HepG2 (cell line): ENCODE measurements around the gene MAPK8. TPM values are rescaled to one million over a fixed set of nuclear protein-coding genes. Genes with fewer than 3 reads are reported as not detected.

Source experiments
- IKZF4 ChIP-seq: sonication (generic); formaldehyde crosslinking; IDR thresholded peaks from 2 replicates; pipeline ENCODE4 v1.5.1; 2020; ENCODE audit warnings: borderline replicate concordance, mild to moderate bottlenecking, low read depth, missing genetic modification reagents; ENCODE audit errors: not compliant biosample characterization
- ONECUT2 ChIP-seq: sonication (generic); formaldehyde crosslinking; IDR thresholded peaks from 2 replicates; pipeline ENCODE4 v1.4.0; 2020; ENCODE audit warnings: missing genetic modification reagents
- ZBTB38 ChIP-seq: sonication (generic); formaldehyde crosslinking; IDR thresholded peaks from 2 replicates; pipeline ENCODE4 v1.5.1; 2020; ENCODE audit warnings: mild to moderate bottlenecking, missing genetic modification reagents
- ZNF737 ChIP-seq: sonication (generic); formaldehyde crosslinking; IDR thresholded peaks from 2 replicates; pipeline ENCODE4 v1.5.0; 2020; ENCODE audit warnings: missing genetic modification reagents, mild to moderate bottlenecking, borderline replicate concordance
- ZSCAN12 ChIP-seq: sonication (generic); formaldehyde crosslinking; IDR thresholded peaks from 2 replicates; pipeline ENCODE4 v1.9.0; 2021; ENCODE audit warnings: mild to moderate bottlenecking, missing genetic modification reagents
- polyA plus RNA-seq, 8 experiments: library from polyadenylated mRNA; depleted of rRNA in 3 of 8; stranded (reverse) in 7 of 8; unstranded in 1 of 8; fragments of >200 nt; fragmentation: Illumina TruSeq in 4 of 8; extraction: Trizol in 4 of 8; gene quantifications; 2 replicates each; pipeline versions ENCODE4 v1.2.1 to v1.2.3, GENCODE V29; 2011 to 2016; ENCODE audit warnings: low read depth in 4 of 8, missing spikeins in 1 of 8, mixed read lengths in 1 of 8; ENCODE audit not compliant: insufficient read depth in 1 of 8
- total RNA-seq, 5 experiments: library from RNA; depleted of rRNA; stranded (reverse); fragments of >200 nt; fragmentation: Illumina TruSeq; extraction: Trizol; gene quantifications; 2 replicates each; pipeline ENCODE4 v1.2.3, GENCODE V29; 2016; ENCODE audit warnings: low read depth in 1 of 5
- TF ChIP-seq, protein P1 (sequence below): fragments of 450-650 bp; IDR thresholded peaks from 2 replicates; pipeline ENCODE4 v1.6.1; 2017
- TF ChIP-seq, protein P2 (sequence below): sonication (generic); formaldehyde crosslinking; IDR thresholded peaks from 2 replicates; pipeline ENCODE4 v1.5.1; 2020; ENCODE audit warnings: missing genetic modification reagents, mild to moderate bottlenecking, borderline replicate concordance
- TF ChIP-seq, protein P3 (sequence below): sonication (generic); formaldehyde crosslinking; IDR thresholded peaks from 2 replicates; pipeline ENCODE4 v1.5.0; 2020; ENCODE audit warnings: mild to moderate bottlenecking, low read depth, missing genetic modification reagents, borderline replicate concordance
- TF ChIP-seq, protein P4 (sequence below): sonication (generic); formaldehyde crosslinking; IDR thresholded peaks from 2 replicates; pipeline ENCODE4 v1.5.0; 2020; ENCODE audit warnings: missing genetic modification reagents
- TF ChIP-seq, protein P5 (sequence below): sonication (generic); formaldehyde crosslinking; IDR thresholded peaks from 2 replicates; pipeline ENCODE4 v1.5.1; 2020; ENCODE audit warnings: missing genetic modification reagents, mild to moderate bottlenecking, borderline replicate concordance

MAPK8 gene
- total and polyA plus RNA-seq, 2 of the 13 experiments (the other 11 are each of a cell fraction or from before 2014, with no cell fraction given), result 41.6 to 47.3 TPM

DNA sequence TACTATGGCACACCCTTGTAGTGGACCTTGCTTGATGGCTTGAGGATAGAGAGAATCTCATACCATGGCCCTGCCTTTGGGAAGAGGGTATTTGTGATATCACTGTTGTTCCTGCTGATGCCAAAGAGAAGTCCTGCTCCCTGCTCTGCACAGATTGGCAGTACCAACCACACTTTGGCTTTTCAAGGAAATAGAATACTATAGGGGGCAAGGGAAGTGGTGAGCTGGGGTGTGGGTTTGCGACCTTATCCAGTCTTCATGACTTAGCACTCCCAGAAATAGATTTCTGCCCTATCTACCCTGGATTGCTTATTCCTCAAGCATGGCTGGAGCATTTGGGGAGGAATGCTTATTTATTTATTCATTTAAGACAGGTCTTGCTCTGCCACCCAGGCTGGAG, 6.8 kb upstream of the MAPK8 start (continued):
- TF ChIP-seq, protein P1, sequence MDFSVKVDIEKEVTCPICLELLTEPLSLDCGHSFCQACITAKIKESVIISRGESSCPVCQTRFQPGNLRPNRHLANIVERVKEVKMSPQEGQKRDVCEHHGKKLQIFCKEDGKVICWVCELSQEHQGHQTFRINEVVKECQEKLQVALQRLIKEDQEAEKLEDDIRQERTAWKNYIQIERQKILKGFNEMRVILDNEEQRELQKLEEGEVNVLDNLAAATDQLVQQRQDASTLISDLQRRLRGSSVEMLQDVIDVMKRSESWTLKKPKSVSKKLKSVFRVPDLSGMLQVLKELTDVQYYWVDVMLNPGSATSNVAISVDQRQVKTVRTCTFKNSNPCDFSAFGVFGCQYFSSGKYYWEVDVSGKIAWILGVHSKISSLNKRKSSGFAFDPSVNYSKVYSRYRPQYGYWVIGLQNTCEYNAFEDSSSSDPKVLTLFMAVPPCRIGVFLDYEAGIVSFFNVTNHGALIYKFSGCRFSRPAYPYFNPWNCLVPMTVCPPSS, result no peak
- no peak for TF ChIP-seq ONECUT2 (CRISPR knock-in tag)
- TF ChIP-seq, protein P2, sequence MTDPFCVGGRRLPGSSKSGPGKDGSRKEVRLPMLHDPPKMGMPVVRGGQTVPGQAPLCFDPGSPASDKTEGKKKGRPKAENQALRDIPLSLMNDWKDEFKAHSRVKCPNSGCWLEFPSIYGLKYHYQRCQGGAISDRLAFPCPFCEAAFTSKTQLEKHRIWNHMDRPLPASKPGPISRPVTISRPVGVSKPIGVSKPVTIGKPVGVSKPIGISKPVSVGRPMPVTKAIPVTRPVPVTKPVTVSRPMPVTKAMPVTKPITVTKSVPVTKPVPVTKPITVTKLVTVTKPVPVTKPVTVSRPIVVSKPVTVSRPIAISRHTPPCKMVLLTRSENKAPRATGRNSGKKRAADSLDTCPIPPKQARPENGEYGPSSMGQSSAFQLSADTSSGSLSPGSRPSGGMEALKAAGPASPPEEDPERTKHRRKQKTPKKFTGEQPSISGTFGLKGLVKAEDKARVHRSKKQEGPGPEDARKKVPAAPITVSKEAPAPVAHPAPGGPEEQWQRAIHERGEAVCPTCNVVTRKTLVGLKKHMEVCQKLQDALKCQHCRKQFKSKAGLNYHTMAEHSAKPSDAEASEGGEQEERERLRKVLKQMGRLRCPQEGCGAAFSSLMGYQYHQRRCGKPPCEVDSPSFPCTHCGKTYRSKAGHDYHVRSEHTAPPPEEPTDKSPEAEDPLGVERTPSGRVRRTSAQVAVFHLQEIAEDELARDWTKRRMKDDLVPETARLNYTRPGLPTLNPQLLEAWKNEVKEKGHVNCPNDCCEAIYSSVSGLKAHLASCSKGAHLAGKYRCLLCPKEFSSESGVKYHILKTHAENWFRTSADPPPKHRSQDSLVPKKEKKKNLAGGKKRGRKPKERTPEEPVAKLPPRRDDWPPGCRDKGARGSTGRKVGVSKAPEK (CRISPR knock-in tag), result no peak
- TF ChIP-seq, protein P3, sequence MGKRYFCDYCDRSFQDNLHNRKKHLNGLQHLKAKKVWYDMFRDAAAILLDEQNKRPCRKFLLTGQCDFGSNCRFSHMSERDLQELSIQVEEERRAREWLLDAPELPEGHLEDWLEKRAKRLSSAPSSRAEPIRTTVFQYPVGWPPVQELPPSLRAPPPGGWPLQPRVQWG (CRISPR knock-in tag), result no peak
- TF ChIP-seq, protein P4, sequence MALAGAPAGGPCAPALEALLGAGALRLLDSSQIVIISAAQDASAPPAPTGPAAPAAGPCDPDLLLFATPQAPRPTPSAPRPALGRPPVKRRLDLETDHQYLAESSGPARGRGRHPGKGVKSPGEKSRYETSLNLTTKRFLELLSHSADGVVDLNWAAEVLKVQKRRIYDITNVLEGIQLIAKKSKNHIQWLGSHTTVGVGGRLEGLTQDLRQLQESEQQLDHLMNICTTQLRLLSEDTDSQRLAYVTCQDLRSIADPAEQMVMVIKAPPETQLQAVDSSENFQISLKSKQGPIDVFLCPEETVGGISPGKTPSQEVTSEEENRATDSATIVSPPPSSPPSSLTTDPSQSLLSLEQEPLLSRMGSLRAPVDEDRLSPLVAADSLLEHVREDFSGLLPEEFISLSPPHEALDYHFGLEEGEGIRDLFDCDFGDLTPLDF (CRISPR knock-in tag), result no peak
- TF ChIP-seq ZNF737, result no peak
- TF ChIP-seq ZBTB38 (CRISPR knock-in tag), result no peak
- no peak for TF ChIP-seq IKZF4 (CRISPR knock-in tag)
- TF ChIP-seq ZSCAN12 (CRISPR knock-in tag), result no peak
- TF ChIP-seq, protein P5, sequence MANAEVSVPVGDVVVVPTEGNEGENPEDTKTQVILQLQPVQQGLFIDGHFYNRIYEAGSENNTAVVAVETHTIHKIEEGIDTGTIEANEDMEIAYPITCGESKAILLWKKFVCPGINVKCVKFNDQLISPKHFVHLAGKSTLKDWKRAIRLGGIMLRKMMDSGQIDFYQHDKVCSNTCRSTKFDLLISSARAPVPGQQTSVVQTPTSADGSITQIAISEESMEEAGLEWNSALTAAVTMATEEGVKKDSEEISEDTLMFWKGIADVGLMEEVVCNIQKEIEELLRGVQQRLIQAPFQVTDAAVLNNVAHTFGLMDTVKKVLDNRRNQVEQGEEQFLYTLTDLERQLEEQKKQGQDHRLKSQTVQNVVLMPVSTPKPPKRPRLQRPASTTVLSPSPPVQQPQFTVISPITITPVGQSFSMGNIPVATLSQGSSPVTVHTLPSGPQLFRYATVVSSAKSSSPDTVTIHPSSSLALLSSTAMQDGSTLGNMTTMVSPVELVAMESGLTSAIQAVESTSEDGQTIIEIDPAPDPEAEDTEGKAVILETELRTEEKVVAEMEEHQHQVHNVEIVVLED (CRISPR knock-in tag), result no peak
